ENCODE data around the gene DTX2.

- TF ChIP-seq, protein P1, sequence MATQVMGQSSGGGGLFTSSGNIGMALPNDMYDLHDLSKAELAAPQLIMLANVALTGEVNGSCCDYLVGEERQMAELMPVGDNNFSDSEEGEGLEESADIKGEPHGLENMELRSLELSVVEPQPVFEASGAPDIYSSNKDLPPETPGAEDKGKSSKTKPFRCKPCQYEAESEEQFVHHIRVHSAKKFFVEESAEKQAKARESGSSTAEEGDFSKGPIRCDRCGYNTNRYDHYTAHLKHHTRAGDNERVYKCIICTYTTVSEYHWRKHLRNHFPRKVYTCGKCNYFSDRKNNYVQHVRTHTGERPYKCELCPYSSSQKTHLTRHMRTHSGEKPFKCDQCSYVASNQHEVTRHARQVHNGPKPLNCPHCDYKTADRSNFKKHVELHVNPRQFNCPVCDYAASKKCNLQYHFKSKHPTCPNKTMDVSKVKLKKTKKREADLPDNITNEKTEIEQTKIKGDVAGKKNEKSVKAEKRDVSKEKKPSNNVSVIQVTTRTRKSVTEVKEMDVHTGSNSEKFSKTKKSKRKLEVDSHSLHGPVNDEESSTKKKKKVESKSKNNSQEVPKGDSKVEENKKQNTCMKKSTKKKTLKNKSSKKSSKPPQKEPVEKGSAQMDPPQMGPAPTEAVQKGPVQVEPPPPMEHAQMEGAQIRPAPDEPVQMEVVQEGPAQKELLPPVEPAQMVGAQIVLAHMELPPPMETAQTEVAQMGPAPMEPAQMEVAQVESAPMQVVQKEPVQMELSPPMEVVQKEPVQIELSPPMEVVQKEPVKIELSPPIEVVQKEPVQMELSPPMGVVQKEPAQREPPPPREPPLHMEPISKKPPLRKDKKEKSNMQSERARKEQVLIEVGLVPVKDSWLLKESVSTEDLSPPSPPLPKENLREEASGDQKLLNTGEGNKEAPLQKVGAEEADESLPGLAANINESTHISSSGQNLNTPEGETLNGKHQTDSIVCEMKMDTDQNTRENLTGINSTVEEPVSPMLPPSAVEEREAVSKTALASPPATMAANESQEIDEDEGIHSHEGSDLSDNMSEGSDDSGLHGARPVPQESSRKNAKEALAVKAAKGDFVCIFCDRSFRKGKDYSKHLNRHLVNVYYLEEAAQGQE (IDR thresholded peaks at IDR 0.05; ENCODE audit: insufficient read depth in 1 of 2, low read depth in 2 of 2, low read length in 2 of 2), result no peak
- TF ChIP-seq POLR2AphosphoS5 (IDR thresholded peaks at IDR 0.05; ENCODE audit: low read depth, low read length), result no peak
- no peak for TF ChIP-seq FOXP2 (optimal IDR thresholded peaks at IDR 0.05; ENCODE audit: borderline replicate concordance, extremely low read depth, extremely low read length, insufficient read depth)
Measured at GRCh38 chr7:76430211-76430610, 31.3 kb upstream of the DTX2 start.
